Measurements from ENCODE around the gene ELOVL2. TPM values are rescaled to one million over a fixed set of nuclear protein-coding genes. Genes with fewer than 3 reads are reported as not detected.

ELOVL2 gene
- total and polyA plus RNA-seq, 12 donors = 0.73 to 3.5 (median 1.2) TPM

DNA sequence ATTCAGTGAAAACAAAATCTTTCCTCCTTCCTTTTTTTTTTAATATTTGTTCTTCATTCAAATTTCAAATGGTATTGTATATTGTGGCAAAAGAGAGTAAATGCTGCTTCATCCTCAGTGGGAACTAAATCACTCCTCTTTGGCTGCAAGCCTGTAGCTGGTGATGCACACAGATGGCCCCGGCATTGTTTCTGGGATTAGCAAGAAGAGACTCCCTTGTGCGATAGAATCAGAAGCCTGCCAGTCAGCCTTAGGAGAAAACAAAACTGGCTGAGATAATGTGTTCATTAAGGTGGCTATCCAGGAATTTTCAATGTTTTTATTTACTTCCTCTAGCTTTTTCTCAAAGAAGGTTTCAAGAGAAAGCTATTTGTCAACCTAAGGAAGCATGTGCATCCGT is 20.7 kb upstream of the ELOVL2 start:
- Histone ChIP-seq H3K27me3 (peaks cover 0 to 15% (median 0%) of the 10 kb centered on the region in 7 donors), H3K36me3 (no peaks in the 10 kb centered on the region), H3K4me1 (no peaks in the 10 kb centered on the region), H3K4me3 (no peak overlapping the region), H3K9me3 (no peaks in the 10 kb centered on the region), H3K27ac (no peak overlapping the region)
- intact Hi-C loops (cut with DNase I) = loop anchor here in 7 of 10 donors (5.0 to 10.0 kb wide), 5 partner anchors 113 to 590 kb away; no protein-coding TSS in a partner anchor
- DNase-seq (no peak), ATAC-seq (no peak)
- WGBS, 2 donors = 72 to 76% methylated on average over 3 of the region's 3 CpGs
- TF ChIP-seq, protein P1, sequence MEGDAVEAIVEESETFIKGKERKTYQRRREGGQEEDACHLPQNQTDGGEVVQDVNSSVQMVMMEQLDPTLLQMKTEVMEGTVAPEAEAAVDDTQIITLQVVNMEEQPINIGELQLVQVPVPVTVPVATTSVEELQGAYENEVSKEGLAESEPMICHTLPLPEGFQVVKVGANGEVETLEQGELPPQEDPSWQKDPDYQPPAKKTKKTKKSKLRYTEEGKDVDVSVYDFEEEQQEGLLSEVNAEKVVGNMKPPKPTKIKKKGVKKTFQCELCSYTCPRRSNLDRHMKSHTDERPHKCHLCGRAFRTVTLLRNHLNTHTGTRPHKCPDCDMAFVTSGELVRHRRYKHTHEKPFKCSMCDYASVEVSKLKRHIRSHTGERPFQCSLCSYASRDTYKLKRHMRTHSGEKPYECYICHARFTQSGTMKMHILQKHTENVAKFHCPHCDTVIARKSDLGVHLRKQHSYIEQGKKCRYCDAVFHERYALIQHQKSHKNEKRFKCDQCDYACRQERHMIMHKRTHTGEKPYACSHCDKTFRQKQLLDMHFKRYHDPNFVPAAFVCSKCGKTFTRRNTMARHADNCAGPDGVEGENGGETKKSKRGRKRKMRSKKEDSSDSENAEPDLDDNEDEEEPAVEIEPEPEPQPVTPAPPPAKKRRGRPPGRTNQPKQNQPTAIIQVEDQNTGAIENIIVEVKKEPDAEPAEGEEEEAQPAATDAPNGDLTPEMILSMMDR (IDR thresholded peaks at IDR 0.05) = no peak

DNA sequence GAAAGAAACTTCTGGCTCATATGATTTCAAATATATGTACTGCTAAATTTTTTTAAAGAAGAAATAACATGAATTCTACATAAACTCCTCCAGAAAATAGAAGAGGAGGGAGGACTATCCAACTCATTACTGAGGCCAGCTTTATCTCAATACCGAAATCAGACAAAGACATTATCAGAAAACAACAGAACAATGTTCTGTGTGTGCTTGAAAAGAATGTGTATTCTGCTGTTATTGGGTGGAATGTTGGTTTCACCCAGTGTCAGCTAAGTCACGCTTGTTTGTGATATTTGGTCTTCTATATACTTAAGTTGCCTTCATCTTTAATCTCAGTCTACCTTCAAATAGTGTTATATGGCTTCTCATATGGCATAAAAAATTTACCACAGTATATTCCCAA is 18.6 kb upstream of the ELOVL2 start:
- Histone ChIP-seq H3K9me3 (no peaks in the 10 kb centered on the region), H3K36me3 (no peaks in the 10 kb centered on the region), H3K27ac (no peak overlapping the region), H3K27me3 (peaks cover 0 to 15% (median 0%) of the 10 kb centered on the region in 7 donors), H3K4me3 (no peak overlapping the region), H3K4me1 (no peaks in the 10 kb centered on the region)
- 83 to 89% methylated on average over 2 of the region's 2 CpGs for WGBS, 2 donors
- no peak for ATAC-seq
- intact Hi-C loops (cut with DNase I) = loop anchor here in 6 of 10 donors (2.0 to 10.0 kb wide), 3 partner anchors 32 to 588 kb away; no protein-coding TSS in a partner anchor
- TF ChIP-seq, protein P1 (IDR thresholded peaks at IDR 0.05) = no peak
- no peak for DNase-seq

DNA sequence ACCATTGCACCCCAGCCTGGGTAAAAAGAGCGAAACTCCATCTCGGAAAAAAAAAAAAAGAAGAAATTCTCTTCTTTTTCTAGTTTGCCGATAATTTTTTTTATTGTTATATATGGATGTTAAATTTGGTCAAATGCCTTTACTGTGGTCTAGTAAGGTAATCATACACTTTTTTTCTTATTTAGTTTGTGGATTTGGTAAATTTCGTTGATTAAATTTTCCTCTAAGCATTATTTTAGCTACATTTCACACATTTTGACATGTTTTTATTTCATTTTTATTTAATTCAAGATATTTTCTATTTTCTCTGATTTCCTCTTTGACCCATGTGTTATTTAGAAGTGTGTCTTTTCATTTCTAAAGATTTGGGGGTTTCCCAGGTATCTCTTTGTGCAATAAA is 18.0 kb upstream of the ELOVL2 start:
- no peak for ATAC-seq
- intact Hi-C loops (cut with DNase I) = loop anchor here in 6 of 10 donors (2.0 to 10.0 kb wide), 3 partner anchors 31 to 587 kb away; no protein-coding TSS in a partner anchor
- WGBS, 2 donors = 90 to 95% methylated on average over 4 of the region's 4 CpGs
- Histone ChIP-seq H3K4me1 (no peaks in the 10 kb centered on the region), H3K4me3 (no peak overlapping the region), H3K27me3 (peaks cover 0 to 15% (median 0%) of the 10 kb centered on the region in 7 donors), H3K27ac (no peak overlapping the region), H3K9me3 (no peaks in the 10 kb centered on the region), H3K36me3 (no peaks in the 10 kb centered on the region)
- no peak for DNase-seq
- TF ChIP-seq, protein P1 (IDR thresholded peaks at IDR 0.05) = no peak

DNA sequence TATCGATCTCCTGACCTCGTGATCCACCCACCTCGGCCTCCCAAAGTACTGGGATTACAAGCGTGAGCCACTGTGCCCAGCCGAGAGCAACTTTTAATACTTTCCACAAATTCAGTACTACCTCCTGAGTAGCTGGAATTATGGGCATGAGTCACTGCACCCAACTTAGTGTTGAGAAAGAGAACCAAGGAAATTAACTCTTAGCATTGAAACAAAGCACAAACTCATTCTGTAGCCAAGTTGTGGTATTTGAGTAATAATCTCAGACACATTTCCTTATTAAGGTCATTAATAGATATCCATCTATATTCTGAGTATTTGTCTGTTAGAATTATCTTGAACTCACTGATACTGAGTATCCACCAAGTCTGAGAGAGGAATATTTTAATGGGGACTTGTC is 14.3 kb upstream of the ELOVL2 start:
- ATAC-seq (no peak), DNase-seq (no peak)
- H3K36me3 ChIP-seq = no peaks in the 10 kb centered on the region
- H3K9me3 ChIP-seq = no peaks in the 10 kb centered on the region
- TF ChIP-seq, protein P1 (IDR thresholded peaks at IDR 0.05) = no peak
- H3K4me3 ChIP-seq = no peak overlapping the region
- intact Hi-C loops (cut with DNase I) = no loop called here
- H3K4me1 ChIP-seq = no peaks in the 10 kb centered on the region
- 94 to 97% methylated on average over 5 of the region's 5 CpGs for WGBS, 2 donors
- no peak overlapping the region for H3K27ac ChIP-seq
- H3K27me3 ChIP-seq = peaks cover 0 to 11% (median 0%) of the 10 kb centered on the region in 7 donors
